ENCODE measurements around the gene ARHGEF39.
A peak's percentile ranks its signal among the peaks of the same experiment; 100 is the strongest.
"Not testable (repeated sequence)": the region's sequence is repeated elsewhere in the genome, so short reads cannot be mapped to it uniquely, and the experiment has no call there.

Gene ARHGEF39

GRCh38 chr9:35649431-35650340 lies 15.3 kb downstream of the ARHGEF39 start:
- DNase-seq = no peak

DNA sequence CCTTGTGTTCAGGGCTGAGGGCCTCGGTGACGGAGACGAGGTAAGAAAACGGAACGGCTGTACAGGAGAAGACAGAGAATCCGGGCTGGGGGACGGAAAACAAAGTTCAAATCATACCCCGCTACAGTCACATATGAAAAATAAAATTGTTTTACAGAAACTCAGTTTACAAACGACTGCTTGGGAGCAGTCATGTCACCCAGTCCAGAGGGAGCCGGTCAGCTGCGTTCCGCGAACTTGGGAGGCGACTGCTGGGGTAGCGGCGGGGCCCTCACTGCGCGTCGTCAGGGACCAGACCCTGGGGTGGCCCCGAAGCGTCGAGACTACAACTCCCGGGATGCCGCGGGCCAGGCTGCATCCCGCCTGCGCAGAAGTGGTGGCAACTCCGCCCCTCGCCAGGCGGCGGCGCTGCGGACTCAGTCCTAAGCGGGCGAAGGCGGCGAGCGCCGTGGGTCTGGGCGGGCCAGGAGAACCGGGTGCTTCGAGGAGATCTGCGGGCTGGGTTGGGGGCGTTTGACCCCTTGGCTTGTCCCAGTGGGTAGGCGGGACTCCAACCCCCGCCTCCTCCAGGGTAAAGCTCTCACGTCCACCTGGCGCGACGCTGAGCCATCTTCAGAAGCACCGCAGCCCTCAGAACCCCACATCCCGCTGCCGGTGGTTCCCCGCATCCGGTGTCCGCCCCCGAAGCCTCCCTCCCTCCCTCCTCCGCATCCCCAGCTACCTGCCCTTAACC lies 18.3 kb downstream of the ARHGEF39 start:
- peak; percentile 63 for DNase-seq

- DNase-seq = no peak
Measured at GRCh38 chr9:35646153-35646532, 18.9 kb downstream of the ARHGEF39 start.

GRCh38 chr9:35645736-35646135 lies 19.3 kb downstream of the ARHGEF39 start:
- DNase-seq = not testable (repeated sequence)

DNA sequence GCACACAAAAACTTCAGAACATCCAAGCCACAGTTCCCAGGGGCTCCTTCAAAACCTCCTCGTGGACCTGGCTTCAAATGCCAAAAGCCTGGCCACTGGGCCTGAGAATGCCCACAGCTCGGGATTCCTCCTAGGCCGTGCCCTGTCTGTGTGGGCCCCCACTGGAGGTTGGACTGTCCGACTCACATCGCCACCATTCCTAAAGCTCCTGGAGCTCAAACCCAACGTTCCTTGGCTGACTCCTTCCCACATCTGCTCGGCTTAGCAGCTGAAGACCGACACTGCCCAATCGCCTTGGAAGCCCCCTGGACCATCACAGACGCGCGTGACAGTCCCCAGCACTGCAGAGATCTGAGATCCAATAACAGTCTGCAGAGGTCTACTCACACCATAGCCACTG lies 21.9 kb downstream of the ARHGEF39 start:
- DNase-seq = no peak

- DNase-seq = not testable (repeated sequence)
Measured at GRCh38 chr9:35641478-35641877, 23.5 kb downstream of the ARHGEF39 start.

DNA sequence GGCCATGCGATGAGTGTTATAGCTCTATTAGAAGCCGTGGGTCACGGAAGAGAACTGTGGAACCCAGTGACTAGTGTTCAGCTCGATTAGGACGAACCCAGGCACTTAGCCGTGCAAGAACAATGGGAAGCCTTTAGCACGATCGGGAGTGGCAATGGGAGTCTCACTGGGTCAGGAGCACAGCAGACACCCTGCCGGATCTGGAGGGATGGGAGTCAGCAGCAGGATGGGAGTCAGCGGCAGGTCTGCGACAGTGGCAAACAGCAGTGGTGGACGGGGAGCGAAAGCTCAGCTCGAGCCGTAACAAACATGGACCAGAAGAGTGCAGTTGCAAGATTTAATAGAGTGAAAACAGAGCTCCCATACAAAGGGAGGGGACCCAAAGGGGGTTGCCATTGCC lies 24.6 kb downstream of the ARHGEF39 start:
- DNase-seq = not testable (repeated sequence)

DNA sequence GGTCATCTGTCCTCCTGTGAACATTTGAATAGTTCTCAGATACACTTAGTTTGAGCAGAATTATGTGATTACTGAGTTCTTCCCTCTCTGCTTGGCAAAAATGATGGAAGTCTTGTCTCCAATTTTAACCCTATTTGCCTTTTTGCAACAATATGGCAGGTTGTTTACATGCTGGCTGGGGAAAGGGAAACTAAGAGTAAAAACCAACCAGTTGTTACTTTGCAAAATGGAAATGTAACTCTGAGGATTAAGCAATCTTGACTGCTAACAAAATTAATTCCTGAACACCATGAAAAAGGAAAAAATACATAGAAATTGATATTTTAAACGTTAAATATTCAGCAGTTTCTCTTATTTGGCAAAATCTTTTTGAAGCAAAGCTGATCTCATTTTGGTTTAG lies 25.4 kb downstream of the ARHGEF39 start:
- no peak for DNase-seq

GRCh38 chr9:35639225-35639624 lies 25.8 kb downstream of the ARHGEF39 start:
- DNase-seq = not testable (repeated sequence)

DNA sequence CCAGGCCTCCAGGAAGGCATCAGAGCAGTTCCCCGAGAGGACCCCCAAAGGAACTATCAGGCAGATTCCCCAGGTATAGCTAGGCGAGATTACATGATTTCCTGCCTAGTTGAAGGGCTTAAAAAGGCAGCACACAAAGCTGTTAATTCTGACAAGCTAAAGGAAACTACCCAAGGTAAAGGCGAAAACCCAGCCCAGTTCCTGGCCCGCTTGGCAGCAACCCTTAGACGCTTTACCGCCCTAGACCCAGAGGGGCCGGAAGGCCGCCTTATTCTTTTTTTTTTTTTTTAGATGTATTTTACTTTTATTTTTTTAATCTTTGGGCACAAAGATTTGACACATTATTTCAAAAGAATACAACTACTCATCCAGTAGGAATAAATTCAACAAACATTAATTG lies 26.2 kb downstream of the ARHGEF39 start:
- not testable (repeated sequence) for DNase-seq

DNA sequence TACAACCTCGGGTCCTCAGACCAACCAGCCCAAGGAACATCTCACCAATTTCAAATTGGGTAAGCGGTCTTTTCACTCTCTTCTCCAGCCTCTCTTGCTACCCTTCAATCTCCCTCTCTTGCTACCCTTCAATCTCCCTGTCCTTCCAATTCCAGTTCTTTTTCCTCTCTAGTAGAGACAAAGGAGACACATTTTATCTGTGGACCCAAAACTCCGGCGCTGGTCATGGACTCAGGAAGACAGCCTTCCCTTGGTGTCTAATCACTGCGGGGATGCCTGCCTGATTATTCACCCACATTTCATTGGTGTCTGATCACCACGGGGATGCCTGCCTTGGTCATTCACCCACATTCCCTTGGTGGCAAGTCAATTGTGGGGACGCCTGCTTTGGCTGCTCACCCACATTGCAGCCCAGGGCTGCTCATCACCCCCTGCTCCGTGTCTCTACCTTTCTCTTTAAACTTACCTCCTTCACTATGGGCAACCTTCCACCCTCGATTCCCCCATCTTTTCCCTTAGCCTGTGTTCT lies 27.5 kb downstream of the ARHGEF39 start:
- not testable (repeated sequence) for DNase-seq

DNA sequence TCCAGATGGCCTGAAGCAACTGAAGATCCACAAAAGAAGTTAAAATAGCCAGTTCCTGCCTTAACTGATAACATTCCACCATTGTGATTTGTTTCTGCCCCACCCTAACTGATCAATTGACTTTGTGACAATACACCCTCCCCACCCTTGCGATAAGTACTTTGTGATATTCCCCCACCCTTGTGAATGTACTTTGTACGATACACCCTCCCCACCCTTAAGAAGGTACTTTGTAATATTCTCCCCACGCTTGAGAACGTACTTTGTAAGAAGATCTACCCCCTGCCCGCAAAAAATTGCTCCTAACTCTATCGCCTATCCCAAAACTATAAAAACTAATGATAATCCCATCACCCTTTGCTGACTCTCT lies 28.1 kb downstream of the ARHGEF39 start:
- DNase-seq = not testable (repeated sequence)

GRCh38 chr9:35636135-35636876 lies 28.7 kb downstream of the ARHGEF39 start:
- no peak for DNase-seq

DNA sequence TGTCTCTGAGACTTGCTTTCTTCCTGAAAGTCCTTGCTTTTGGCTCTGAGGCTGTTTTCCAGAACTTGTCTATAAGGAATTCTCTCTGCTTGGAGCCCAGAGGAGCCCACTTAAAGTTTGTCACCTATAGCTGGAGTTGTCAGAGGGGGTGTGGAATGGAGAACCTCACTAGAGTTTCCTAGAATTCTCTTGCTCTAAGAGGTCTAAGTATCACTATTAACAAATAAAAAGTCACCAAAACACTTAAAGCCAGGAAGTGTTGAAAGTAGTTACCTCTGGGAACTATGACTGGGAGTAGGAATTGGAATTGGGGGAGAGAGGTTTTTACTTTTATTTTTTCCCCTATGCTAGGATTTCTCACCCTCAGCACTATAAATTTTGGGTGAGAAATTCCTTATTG lies 29.3 kb downstream of the ARHGEF39 start:
- no peak for DNase-seq

DNA sequence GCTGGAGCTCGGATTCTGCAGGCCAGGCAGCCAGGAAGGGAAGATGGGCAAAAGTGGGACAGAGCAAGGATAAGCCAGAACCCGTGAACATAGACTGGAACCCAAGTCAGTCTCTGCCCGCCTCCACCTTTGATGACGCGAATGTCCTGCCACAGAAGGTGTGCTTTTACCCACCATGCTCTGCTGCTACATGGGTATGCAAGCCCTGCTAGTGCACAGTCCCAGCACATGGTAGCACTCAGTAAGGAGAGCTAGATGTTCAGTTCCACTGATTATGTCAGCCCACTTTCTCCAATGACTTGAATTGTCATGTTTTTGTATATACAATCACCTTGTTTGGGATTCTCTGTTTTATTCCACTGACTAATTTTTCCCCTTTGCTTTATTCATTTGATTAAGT lies 35.4 kb downstream of the ARHGEF39 start:
- DNase-seq = no peak

GRCh38 chr9:35628389-35628991 lies 36.5 kb downstream of the ARHGEF39 start:
- no peak for DNase-seq

GRCh38 chr9:35627575-35627974 lies 37.4 kb downstream of the ARHGEF39 start:
- no peak for DNase-seq

DNA sequence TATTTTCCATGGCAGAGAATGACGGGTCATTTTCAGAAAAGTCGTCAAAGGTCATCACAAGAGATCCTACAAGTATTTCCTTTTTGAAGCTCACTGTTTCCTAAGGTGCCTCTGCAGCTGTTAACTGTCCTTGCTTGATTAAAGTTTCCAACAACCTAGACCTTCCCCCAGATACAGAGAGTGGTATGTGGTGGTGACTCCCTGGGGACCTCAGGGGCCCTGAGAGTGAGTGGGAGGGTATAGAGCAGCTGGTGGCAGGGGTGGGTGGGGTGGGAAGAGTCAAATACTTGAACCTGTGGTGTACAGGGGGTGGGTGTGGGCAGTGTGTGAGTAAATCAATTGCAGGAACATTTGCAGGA lies 45.2 kb downstream of the ARHGEF39 start:
- no peak for DNase-seq

DNA sequence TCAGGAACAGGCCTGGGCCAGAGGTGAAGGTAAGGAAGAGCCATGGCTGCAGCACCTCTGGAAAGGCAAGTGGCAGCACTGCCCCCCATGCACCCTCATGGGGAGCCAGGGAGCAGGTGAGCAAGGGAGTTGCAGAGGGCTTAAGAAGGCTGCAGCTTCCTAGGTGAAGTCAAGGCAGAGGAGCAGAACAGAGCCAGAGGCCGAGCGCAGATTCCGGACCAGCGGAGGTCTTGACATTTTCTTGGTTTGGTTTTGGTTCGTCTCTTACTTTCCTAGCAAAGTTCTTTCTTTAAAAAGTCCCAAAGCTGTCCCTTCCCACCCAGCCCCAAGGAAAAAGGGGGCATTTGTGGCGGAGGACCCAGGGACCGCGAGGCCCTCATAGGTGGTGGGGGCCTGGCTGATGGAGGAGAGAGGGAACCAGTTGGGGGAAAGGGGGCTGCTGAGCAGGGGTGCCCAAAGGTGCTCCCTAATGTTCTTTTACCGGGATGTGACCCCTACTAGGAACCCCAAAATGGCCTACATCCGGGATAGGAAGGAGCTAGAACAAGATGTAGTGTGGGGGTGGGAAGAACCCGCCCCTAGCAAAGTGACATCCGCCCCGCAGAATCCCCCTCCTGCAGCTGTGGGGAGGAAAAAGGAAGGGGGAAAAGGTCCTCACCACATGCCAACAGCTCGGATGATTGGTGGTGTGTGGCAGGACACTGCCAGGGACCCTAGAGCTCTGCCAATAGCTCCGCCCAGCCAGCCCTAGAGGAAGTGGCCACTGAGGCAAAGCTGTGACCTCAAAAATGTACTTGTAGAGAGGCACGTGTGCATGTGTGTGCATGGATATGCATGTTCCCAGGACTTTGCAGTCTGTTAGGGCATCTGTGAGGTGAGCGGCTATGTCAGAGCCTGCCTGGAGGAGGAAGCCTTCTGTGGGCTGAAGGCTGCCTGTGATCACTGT lies 45.9 kb downstream of the ARHGEF39 start:
- DNase-seq = no peak

- no peak for DNase-seq
Measured at GRCh38 chr9:35618325-35618727, 46.7 kb downstream of the ARHGEF39 start, which contains the start of gene CD72. Gene CD72, minus strand, starts transcription at chr9:35618413. Its CDS starts 110 bp downstream, at chr9:35618303.

- DNase-seq = no peak
Measured at GRCh38 chr9:35617548-35617947, 47.4 kb downstream of the ARHGEF39 start.
